Measurements from ENCODE around the gene LYPD6. TPM values are rescaled to one million over a fixed set of nuclear protein-coding genes. Genes with fewer than 3 reads are reported as not detected.

LYPD6 gene
- total RNA-seq, 1 experiment from 2014 or later: 0.54 TPM

DNA sequence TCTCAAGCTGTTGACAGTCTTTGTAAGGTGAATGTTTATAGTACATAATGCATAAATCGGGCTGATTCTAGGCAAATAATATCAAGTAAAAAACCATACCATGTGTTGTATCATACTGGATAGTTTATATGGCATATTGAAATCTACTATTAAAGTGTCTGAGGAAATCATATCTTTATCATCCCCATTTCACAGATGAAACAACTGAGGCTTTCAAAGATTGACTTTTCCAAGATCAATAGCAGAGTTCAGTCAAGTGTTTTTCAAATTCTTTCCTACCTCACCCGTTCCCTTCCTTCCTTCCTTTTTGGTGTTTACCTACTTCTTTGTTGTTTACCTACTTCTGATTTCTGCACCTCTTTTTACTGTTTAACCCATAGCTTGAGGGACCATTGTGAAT lies 2.0 kb downstream of the LYPD6 start:
- Histone ChIP-seq H3K36me3 (ENCODE audit: insufficient read depth, low read length, poor library complexity, severe bottlenecking) (no peaks in the 10 kb centered on the region), H3K27me3 (replicated peaks; ENCODE audit: insufficient read depth, low read depth, low read length, poor library complexity) (peaks cover 18% of the 10 kb centered on the region), H3K27ac (ENCODE audit: low read depth, low read length, poor library complexity, severe bottlenecking) (no peak overlapping the region), H3K4me3 (ENCODE audit: low read depth, low read length, poor library complexity, severe bottlenecking) (no peak overlapping the region), H3K9me3 (ENCODE audit: low read depth, low read length, poor library complexity, severe bottlenecking) (no peaks in the 10 kb centered on the region), H3K4me1 (ENCODE audit: insufficient read depth, low read length, poor library complexity, severe bottlenecking) (peaks cover 4% of the 10 kb centered on the region)
- ChIA-PET CTCF (no interaction called here), POLR2A (ENCODE audit: low non-redundant PET) (no interaction called here)
- no TSS peak for BruUV-seq (replicated peaks)
- TF ChIP-seq, protein P1, sequence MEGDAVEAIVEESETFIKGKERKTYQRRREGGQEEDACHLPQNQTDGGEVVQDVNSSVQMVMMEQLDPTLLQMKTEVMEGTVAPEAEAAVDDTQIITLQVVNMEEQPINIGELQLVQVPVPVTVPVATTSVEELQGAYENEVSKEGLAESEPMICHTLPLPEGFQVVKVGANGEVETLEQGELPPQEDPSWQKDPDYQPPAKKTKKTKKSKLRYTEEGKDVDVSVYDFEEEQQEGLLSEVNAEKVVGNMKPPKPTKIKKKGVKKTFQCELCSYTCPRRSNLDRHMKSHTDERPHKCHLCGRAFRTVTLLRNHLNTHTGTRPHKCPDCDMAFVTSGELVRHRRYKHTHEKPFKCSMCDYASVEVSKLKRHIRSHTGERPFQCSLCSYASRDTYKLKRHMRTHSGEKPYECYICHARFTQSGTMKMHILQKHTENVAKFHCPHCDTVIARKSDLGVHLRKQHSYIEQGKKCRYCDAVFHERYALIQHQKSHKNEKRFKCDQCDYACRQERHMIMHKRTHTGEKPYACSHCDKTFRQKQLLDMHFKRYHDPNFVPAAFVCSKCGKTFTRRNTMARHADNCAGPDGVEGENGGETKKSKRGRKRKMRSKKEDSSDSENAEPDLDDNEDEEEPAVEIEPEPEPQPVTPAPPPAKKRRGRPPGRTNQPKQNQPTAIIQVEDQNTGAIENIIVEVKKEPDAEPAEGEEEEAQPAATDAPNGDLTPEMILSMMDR (conservative IDR thresholded peaks at IDR 0.05; ENCODE audit: low read depth, low read length): no peak
- no peak for TF ChIP-seq EZH2 (IDR thresholded peaks at IDR 0.05; ENCODE audit: borderline replicate concordance, low read depth, low read length, poor library complexity, severe bottlenecking)
- no peak for DNase-seq (ENCODE audit: low spot score)
- intact Hi-C loops (cut with micrococcal nuclease; ENCODE audit: unreplicated experiment): no loop called here

DNA sequence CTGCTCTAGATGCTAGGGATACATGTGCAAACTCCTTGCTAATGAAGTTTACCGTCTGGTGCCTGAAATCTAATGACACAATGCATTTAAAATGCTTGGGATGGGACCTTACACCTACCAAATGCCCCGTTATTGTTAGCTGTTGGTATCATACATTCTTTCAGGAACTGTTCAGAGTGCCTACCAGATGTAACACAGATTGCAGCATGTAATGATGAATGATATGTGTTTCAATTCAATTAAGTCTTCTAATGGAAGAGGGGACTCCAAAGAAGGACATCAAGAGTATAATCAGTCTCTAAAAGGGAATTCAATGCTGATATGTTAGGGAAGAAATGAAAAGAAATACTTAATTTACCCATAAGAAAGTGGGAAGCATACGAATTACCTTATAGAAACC lies 3.2 kb downstream of the LYPD6 start:
- TF ChIP-seq, protein P1 (conservative IDR thresholded peaks at IDR 0.05; ENCODE audit: low read depth, low read length): no peak
- TF ChIP-seq EZH2 (IDR thresholded peaks at IDR 0.05; ENCODE audit: borderline replicate concordance, low read depth, low read length, poor library complexity, severe bottlenecking): no peak
- peaks cover 4% of the 10 kb centered on the region for H3K4me1 ChIP-seq (ENCODE audit: insufficient read depth, low read length, poor library complexity, severe bottlenecking)
- no peak overlapping the region for H3K4me3 ChIP-seq (ENCODE audit: low read depth, low read length, poor library complexity, severe bottlenecking)
- CTCF ChIA-PET: no interaction called here
- BruUV-seq (replicated peaks): no TSS peak
- intact Hi-C loops (cut with micrococcal nuclease; ENCODE audit: unreplicated experiment): no loop called here
- no peak for DNase-seq (ENCODE audit: low spot score)
- POLR2A ChIA-PET (ENCODE audit: low non-redundant PET): no interaction called here
- peaks cover 18% of the 10 kb centered on the region for H3K27me3 ChIP-seq (replicated peaks; ENCODE audit: insufficient read depth, low read depth, low read length, poor library complexity)
- H3K36me3 ChIP-seq (ENCODE audit: insufficient read depth, low read length, poor library complexity, severe bottlenecking): no peaks in the 10 kb centered on the region
- H3K9me3 ChIP-seq (ENCODE audit: low read depth, low read length, poor library complexity, severe bottlenecking): no peaks in the 10 kb centered on the region
- no peak overlapping the region for H3K27ac ChIP-seq (ENCODE audit: low read depth, low read length, poor library complexity, severe bottlenecking)

DNA sequence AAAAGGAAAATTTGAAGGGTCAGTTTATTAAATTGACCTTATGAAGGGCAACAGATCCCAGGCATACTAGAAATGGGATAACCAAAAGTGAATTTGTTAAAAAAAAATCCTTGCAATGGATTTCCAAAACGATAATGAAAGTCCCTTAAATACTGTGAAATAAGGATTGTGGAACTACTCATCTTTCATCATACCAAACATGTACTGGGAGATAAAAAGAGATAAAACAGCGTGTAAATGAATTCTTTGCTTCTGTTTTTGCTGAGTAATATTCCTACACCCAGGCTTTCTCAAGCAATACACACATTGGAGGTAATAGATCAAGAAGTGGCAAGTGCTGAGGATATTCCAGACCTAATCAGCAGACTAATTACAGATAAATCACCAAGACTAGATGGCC lies 3.8 kb downstream of the LYPD6 start:
- H3K4me1 ChIP-seq (ENCODE audit: insufficient read depth, low read length, poor library complexity, severe bottlenecking): peaks cover 4% of the 10 kb centered on the region
- TF ChIP-seq, protein P1 (conservative IDR thresholded peaks at IDR 0.05; ENCODE audit: low read depth, low read length): no peak
- TF ChIP-seq EZH2 (IDR thresholded peaks at IDR 0.05; ENCODE audit: borderline replicate concordance, low read depth, low read length, poor library complexity, severe bottlenecking): no peak

More for the DNA sequence above, 3.8 kb downstream of the LYPD6 start:
- Histone ChIP-seq H3K4me3 (ENCODE audit: low read depth, low read length, poor library complexity, severe bottlenecking) (no peak overlapping the region), H3K9me3 (ENCODE audit: low read depth, low read length, poor library complexity, severe bottlenecking) (no peaks in the 10 kb centered on the region), H3K27ac (ENCODE audit: low read depth, low read length, poor library complexity, severe bottlenecking) (no peak overlapping the region), H3K27me3 (replicated peaks; ENCODE audit: insufficient read depth, low read depth, low read length, poor library complexity) (peaks cover 18% of the 10 kb centered on the region), H3K36me3 (ENCODE audit: insufficient read depth, low read length, poor library complexity, severe bottlenecking) (no peaks in the 10 kb centered on the region)
- POLR2A ChIA-PET (ENCODE audit: low non-redundant PET): no interaction called here
- no peak for DNase-seq (ENCODE audit: low spot score)
- BruUV-seq (replicated peaks): no TSS peak
- intact Hi-C loops (cut with micrococcal nuclease; ENCODE audit: unreplicated experiment): no loop called here
- CTCF ChIA-PET: no interaction called here
